Endothelial cell of umbilical vein (primary cell): ENCODE measurements around the gene DLD. TPM values are rescaled to one million over a fixed set of nuclear protein-coding genes. Genes with fewer than 3 reads are reported as not detected.

Source experiments
- BruUV-seq: library from RNA; stranded (reverse); fragments of 400-500 nt; replicated peaks from 2 replicates; lab custom pipeline; 2021; lab: Mats Ljungman, UMichigan
- CTCF ChIA-PET: fragments of 300-600, 350-600 bp; sonication (Branson Sonifier 250); formaldehyde crosslinking; loops from one replicate; lab custom pipeline; 2021; ENCODE audit warnings: antibody characterized with exemption, inconsistent platforms; lab: Charles Lee
- POLR2A ChIA-PET: fragments of 300-600, 350-600 bp; sonication (Branson Sonifier 250); formaldehyde crosslinking; loops from one replicate; lab custom pipeline; 2021; ENCODE audit warnings: antibody characterized with exemption, inconsistent platforms; lab: Charles Lee
- DNase-seq: peaks from one replicate; pipeline ENCODE4 v3.0.0-alpha.2; 2011; ENCODE audit warnings: low read depth, low spot score
- FAIRE-seq: peaks from 2 replicates; lab custom pipeline; 2011; peaks lifted over from hg19 to GRCh38; lab: Jason Lieb, UNC
- H2AFZ ChIP-seq: 2 replicates; pipeline ENCODE4 v1.6.0; 2012; ENCODE audit warnings: low read depth, low read length, control low read depth, inconsistent platforms
- H3K27ac ChIP-seq: 2 replicates; pipeline ENCODE4 v1.5.1; 2011; ENCODE audit warnings: low read depth, mild to moderate bottlenecking, control low read depth, low read length, moderate library complexity; ENCODE audit not compliant: insufficient read depth
- H3K27me3 ChIP-seq, 2 experiments: 2 replicates each; pipeline versions ENCODE4 v1.6.0 to v1.6.1; 2011; ENCODE audit warnings: low read length in 2 of 2, mixed read lengths in 1 of 2; ENCODE audit not compliant: control insufficient read depth in 2 of 2, insufficient read depth in 2 of 2
- H3K36me3 ChIP-seq, 2 experiments: 2 replicates in 1 of 2; 3 replicates in 1 of 2; pipeline ENCODE4 v1.5.1; 2011; ENCODE audit warnings: low read length in 2 of 2, mild to moderate bottlenecking in 1 of 2, moderate library complexity in 1 of 2; ENCODE audit not compliant: control insufficient read depth in 2 of 2, insufficient read depth in 2 of 2; ENCODE audit errors: extremely low read depth in 1 of 2
- H3K4me1 ChIP-seq: 3 replicates; pipeline ENCODE4 v1.5.1; 2011; ENCODE audit warnings: mild to moderate bottlenecking, low read length; ENCODE audit not compliant: control insufficient read depth, insufficient read depth; ENCODE audit errors: extremely low read depth
- H3K4me2 ChIP-seq: 2 replicates; pipeline ENCODE4 v1.6.1; 2011; ENCODE audit warnings: low read length, control low read depth, mixed read lengths; ENCODE audit not compliant: insufficient read depth
- H3K4me3 ChIP-seq, 3 experiments: fragments of 200-600 bp in 1 of 3; sonication (generic), shearing (Covaris generic) in 1 of 3; replicated peaks in 1 of 3; 2 replicates each; pipeline ENCODE4 v1.5.1; 2011 to 2016; ENCODE audit warnings: control low read depth in 3 of 3, low read length in 3 of 3, mild to moderate bottlenecking in 2 of 3, inconsistent platforms in 1 of 3, low read depth in 1 of 3, moderate library complexity in 1 of 3; ENCODE audit not compliant: insufficient read depth in 1 of 3
- H3K79me2 ChIP-seq: 2 replicates; pipeline ENCODE4 v1.6.0; 2012; ENCODE audit warnings: low read length, inconsistent platforms; ENCODE audit not compliant: control insufficient read depth, insufficient read depth
- H3K9ac ChIP-seq: replicated peaks from 2 replicates; pipeline ENCODE3; 2011; ENCODE audit warnings: low read length, control low read depth; ENCODE audit not compliant: insufficient read depth; ENCODE audit errors: extremely low read depth
- H3K9me1 ChIP-seq: replicated peaks from 3 replicates; pipeline ENCODE4 v1.6.0; 2011; ENCODE audit warnings: mild to moderate bottlenecking, low read length; ENCODE audit not compliant: control insufficient read depth, insufficient read depth; ENCODE audit errors: extremely low read depth
- H3K9me3 ChIP-seq: replicated peaks from 2 replicates; pipeline ENCODE4 v1.5.1; 2012; ENCODE audit warnings: low read length, inconsistent platforms; ENCODE audit not compliant: control insufficient read depth, insufficient read depth
- H4K20me1 ChIP-seq: replicated peaks from 2 replicates; pipeline ENCODE3; 2011; ENCODE audit warnings: mild to moderate bottlenecking, low read length; ENCODE audit not compliant: control insufficient read depth, insufficient read depth; ENCODE audit errors: extremely low read depth
- CTCF ChIP-seq, 2 donors: IDR thresholded peaks; 1 replicate in 1 of 2; 2 replicates in 1 of 2; pipeline ENCODE4 v1.5.1; 2011; ENCODE audit warnings: low read length in 2 of 2, mild to moderate bottlenecking in 2 of 2, moderate library complexity in 2 of 2, control low read depth in 1 of 2, inconsistent platforms in 1 of 2, low read depth in 1 of 2; ENCODE audit not compliant: insufficient read depth in 1 of 2; ENCODE audit errors: extremely low read depth in 1 of 2
- EZH2 ChIP-seq: IDR thresholded peaks from 2 replicates; pipeline ENCODE4 v1.6.1; 2012; ENCODE audit warnings: borderline replicate concordance, low read depth, mild to moderate bottlenecking, moderate library complexity, low read length, inconsistent platforms; ENCODE audit not compliant: severe bottlenecking
- FOS ChIP-seq: IDR thresholded peaks from 2 replicates; pipeline ENCODE4 v1.6.1; 2011; ENCODE audit warnings: mild to moderate bottlenecking, low read length, moderate library complexity, borderline replicate concordance; ENCODE audit not compliant: insufficient read depth
- GATA2 ChIP-seq: IDR thresholded peaks from 2 replicates; pipeline ENCODE4 v1.7.0; 2011; ENCODE audit warnings: low read depth, mild to moderate bottlenecking, moderate library complexity, mixed read lengths, low read length; ENCODE audit not compliant: insufficient read length, insufficient read depth
- JUN ChIP-seq: IDR thresholded peaks from 2 replicates; pipeline ENCODE4 v1.6.1; 2011; ENCODE audit warnings: borderline replicate concordance, low read depth; ENCODE audit not compliant: insufficient read length, insufficient read depth
- MYC ChIP-seq: IDR thresholded peaks from one replicate; pipeline ENCODE4 v1.6.1; 2011; ENCODE audit warnings: mild to moderate bottlenecking, low read depth, low read length
- POLR2A ChIP-seq: IDR thresholded peaks from 2 replicates; pipeline ENCODE4 v1.6.1; 2012; ENCODE audit warnings: low read depth, mild to moderate bottlenecking, control low read depth, low read length
- POLR2AphosphoS5 ChIP-seq: IDR thresholded peaks from 2 replicates; pipeline ENCODE4 v1.6.1; 2012; ENCODE audit warnings: low read depth, mild to moderate bottlenecking, control low read depth, low read length, moderate library complexity; ENCODE audit not compliant: insufficient read depth
- dilution Hi-C: fragments of 300-500 bp; cut with MboI; formaldehyde crosslinking; loops from one replicate; pipeline ENCODE4 v1.15.0; 2019; ENCODE audit warnings: low sequenced_read_pairs; ENCODE audit not compliant: extremely low pct_ligation_motif_present
- intact Hi-C: fragments of 100-400 bp; cut with micrococcal nuclease; formaldehyde crosslinking; loops from one replicate; pipeline ENCODE4 v1.10.0; 2022
- polyA plus RNA-seq, 4 experiments: library from polyadenylated mRNA; depleted of rRNA in 3 of 4; stranded (reverse) in 3 of 4; unstranded in 1 of 4; fragments of >200 nt; gene quantifications; 2 replicates each; pipeline versions ENCODE4 v1.2.1 to v1.2.3, GENCODE V29; 2011 to 2012; ENCODE audit warnings: missing spikeins in 1 of 4
- total RNA-seq: library from RNA; stranded (reverse); gene quantifications from 2 replicates; pipeline ENCODE4 v1.2.3, GENCODE V29; 2021
- TF ChIP-seq, protein P1 (sequence below): IDR thresholded peaks from 2 replicates; pipeline ENCODE4 v1.6.1; 2011; ENCODE audit not compliant: insufficient read depth, insufficient read length

The DLD gene
- total and polyA plus RNA-seq, 2 donors (not counting 3 experiments of a cell fraction or from before 2014, with no cell fraction given), result 61.7 to 95.0 TPM

DNA sequence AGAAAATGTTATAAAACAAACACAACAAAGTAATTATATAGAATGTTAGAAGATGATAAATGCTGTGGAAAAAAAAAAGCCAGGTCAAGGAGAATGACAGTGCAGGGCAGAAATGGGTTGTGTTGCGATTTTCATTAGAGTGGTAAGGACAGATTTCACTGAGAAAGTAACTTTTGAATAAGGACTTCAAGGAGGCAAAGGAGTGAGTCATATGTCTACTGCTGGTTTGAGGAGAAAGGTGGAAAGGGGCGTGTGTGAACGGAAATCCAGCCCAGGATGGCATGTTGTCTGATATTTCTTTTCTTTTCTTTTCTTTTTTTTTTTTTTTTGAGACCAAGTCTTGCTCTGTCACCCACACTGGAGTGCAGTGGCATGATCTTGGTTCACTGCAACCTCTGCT is 12.3 kb upstream of the DLD start:
- no peak overlapping the region for H3K4me3 ChIP-seq
- no peaks in the 10 kb centered on the region for H3K9me3 ChIP-seq
- H2AFZ ChIP-seq, result no peak overlapping the region
- no peaks in the 10 kb centered on the region for H3K79me2 ChIP-seq
- H3K27ac ChIP-seq, result no peak overlapping the region
- no TSS peak for BruUV-seq
- H3K4me2 ChIP-seq, result no peak overlapping the region
- no peak overlapping the region for H3K9ac ChIP-seq
- H3K36me3 ChIP-seq, result no peaks in the 10 kb centered on the region
- POLR2A ChIA-PET, result no interaction called here
- DNase-seq (no peak), FAIRE-seq (no peak)
- peaks cover 2% of the 10 kb centered on the region for H3K4me1 ChIP-seq
- intact Hi-C loops (loop anchor here (1.0 to 2.0 kb wide), 6 partner anchors 135 to 1086 kb away; no protein-coding TSS in a partner anchor), dilution Hi-C loops (no loop called here)
- TF ChIP-seq MYC (no peak), JUN (no peak), POLR2A (no peak), EZH2 (no peak)
- no peaks in the 10 kb centered on the region for H3K9me1 ChIP-seq
- no peaks in the 10 kb centered on the region for H4K20me1 ChIP-seq
- CTCF ChIA-PET, result interaction anchor here (0.6 to 6.9 kb wide), 46 partner anchors 8 to 932 kb away, joined by 3 to 201 read pairs (median 5); partner anchors contain the start of genes CBLL1, DLD, HBP1 and SLC26A4
- H3K27me3 ChIP-seq, result peaks cover 11 to 12% of the 10 kb centered on the region in 2 experiments

- CTCF ChIA-PET, result interaction anchor here (0.6 to 6.9 kb wide), 53 partner anchors 9 to 933 kb away, joined by 3 to 201 read pairs (median 4); partner anchors contain the start of genes CBLL1, DLD, HBP1 and SLC26A4
- intact Hi-C loops, result loop anchor here (1.0 to 2.0 kb wide), 6 partner anchors 136 to 1087 kb away; no protein-coding TSS in a partner anchor
- Histone ChIP-seq H3K9ac (no peak overlapping the region), H3K36me3 (no peaks in the 10 kb centered on the region), H3K4me1 (peaks cover 2% of the 10 kb centered on the region), H4K20me1 (no peaks in the 10 kb centered on the region), H2AFZ (peak overlapping the region; percentile 50), H3K9me1 (no peaks in the 10 kb centered on the region), H3K79me2 (no peaks in the 10 kb centered on the region), H3K27ac (no peak overlapping the region), H3K4me2 (no peak overlapping the region), H3K27me3 (peaks cover 13 to 15% of the 10 kb centered on the region in 2 experiments), H3K4me3 (no peak overlapping the region), H3K9me3 (no peaks in the 10 kb centered on the region)
- peak; percentile 86 for DNase-seq
- BruUV-seq, result no TSS peak
- peak; percentile 64 to 65 for TF ChIP-seq CTCF (IDR thresholded peaks at IDR 0.05; ENCODE audit: extremely low read depth in 1 of 2, insufficient read depth in 1 of 2, low read depth in 1 of 2, low read length in 2 of 2)
- TF ChIP-seq GATA2, result peak; percentile 59
- TF ChIP-seq, protein P1, sequence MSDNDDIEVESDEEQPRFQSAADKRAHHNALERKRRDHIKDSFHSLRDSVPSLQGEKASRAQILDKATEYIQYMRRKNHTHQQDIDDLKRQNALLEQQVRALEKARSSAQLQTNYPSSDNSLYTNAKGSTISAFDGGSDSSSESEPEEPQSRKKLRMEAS, result no peak
- TF ChIP-seq EZH2, result no peak
- peak; percentile 57 for TF ChIP-seq JUN
- TF ChIP-seq POLR2AphosphoS5, result no peak
- TF ChIP-seq FOS, result peak; percentile 65
- dilution Hi-C loops, result no loop called here
- POLR2A ChIA-PET, result no interaction called here
- peak; percentile 87 for FAIRE-seq
Observed at GRCh38 chr7:107879400-107880035, 11.5 kb upstream of the DLD start.
